ENCODE measurements around the gene ADGRB3. TPM values are rescaled to one million over a fixed set of nuclear protein-coding genes. Genes with fewer than 3 reads are reported as not detected.

Gene ADGRB3
- total RNA-seq, 3 donors from 2014 or later: 1.1 to 2.3 (median 1.2) TPM

DNA sequence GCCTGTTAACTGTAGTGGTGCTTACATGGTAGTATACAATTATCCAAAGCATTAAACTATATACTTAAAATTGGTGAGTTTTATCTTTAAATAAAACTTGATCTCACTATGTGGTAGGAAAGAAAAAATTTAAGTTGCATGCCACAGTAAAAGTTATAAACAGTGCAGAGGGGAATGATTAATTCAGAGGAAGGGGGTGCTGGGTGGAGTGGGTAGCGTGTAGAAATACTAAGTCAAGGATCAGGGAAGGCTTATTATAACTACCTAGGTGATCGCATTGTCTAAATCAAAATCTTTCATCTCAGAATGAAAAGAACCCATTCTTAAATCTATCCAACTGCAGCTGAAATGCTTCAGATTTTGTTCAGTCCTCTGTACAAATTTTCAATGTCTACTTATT lies 428.3 kb downstream of the ADGRB3 start:
- no peaks in the 10 kb centered on the region for H3K9me3 ChIP-seq
- DNase-seq (ENCODE audit: low spot score in 2 of 2): no peak
- no peak overlapping the region for H3K4me3 ChIP-seq
- H3K27me3 ChIP-seq: no peaks in the 10 kb centered on the region
- TF ChIP-seq, protein P1, sequence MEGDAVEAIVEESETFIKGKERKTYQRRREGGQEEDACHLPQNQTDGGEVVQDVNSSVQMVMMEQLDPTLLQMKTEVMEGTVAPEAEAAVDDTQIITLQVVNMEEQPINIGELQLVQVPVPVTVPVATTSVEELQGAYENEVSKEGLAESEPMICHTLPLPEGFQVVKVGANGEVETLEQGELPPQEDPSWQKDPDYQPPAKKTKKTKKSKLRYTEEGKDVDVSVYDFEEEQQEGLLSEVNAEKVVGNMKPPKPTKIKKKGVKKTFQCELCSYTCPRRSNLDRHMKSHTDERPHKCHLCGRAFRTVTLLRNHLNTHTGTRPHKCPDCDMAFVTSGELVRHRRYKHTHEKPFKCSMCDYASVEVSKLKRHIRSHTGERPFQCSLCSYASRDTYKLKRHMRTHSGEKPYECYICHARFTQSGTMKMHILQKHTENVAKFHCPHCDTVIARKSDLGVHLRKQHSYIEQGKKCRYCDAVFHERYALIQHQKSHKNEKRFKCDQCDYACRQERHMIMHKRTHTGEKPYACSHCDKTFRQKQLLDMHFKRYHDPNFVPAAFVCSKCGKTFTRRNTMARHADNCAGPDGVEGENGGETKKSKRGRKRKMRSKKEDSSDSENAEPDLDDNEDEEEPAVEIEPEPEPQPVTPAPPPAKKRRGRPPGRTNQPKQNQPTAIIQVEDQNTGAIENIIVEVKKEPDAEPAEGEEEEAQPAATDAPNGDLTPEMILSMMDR (IDR thresholded peaks at IDR 0.05): no peak
- TF ChIP-seq POLR2A (IDR thresholded peaks at IDR 0.05) (no peak), POLR2AphosphoS5 (IDR thresholded peaks at IDR 0.05) (no peak)
- intact Hi-C loops (cut with DNase I; ENCODE audit: low total_unique reads): no loop called here
- H3K27ac ChIP-seq: no peak overlapping the region
- no peaks in the 10 kb centered on the region for H3K4me1 ChIP-seq
- no peaks in the 10 kb centered on the region for H3K36me3 ChIP-seq

GRCh38 chr6:69064226-69064625 lies 429.1 kb downstream of the ADGRB3 start:
- intact Hi-C loops (cut with DNase I; ENCODE audit: low total_unique reads): no loop called here
- Histone ChIP-seq H3K4me1 (no peaks in the 10 kb centered on the region), H3K27me3 (no peaks in the 10 kb centered on the region), H3K4me3 (no peak overlapping the region), H3K9me3 (no peaks in the 10 kb centered on the region), H3K36me3 (no peaks in the 10 kb centered on the region), H3K27ac (no peak overlapping the region)
- TF ChIP-seq POLR2AphosphoS5 (IDR thresholded peaks at IDR 0.05) (no peak), POLR2A (IDR thresholded peaks at IDR 0.05) (no peak)
- TF ChIP-seq, protein P1 (IDR thresholded peaks at IDR 0.05): no peak
- DNase-seq (ENCODE audit: low spot score in 2 of 2): no peak

- Histone ChIP-seq H3K4me1 (no peaks in the 10 kb centered on the region), H3K9me3 (no peaks in the 10 kb centered on the region), H3K27ac (no peak overlapping the region), H3K4me3 (no peak overlapping the region), H3K36me3 (no peaks in the 10 kb centered on the region), H3K27me3 (no peaks in the 10 kb centered on the region)
- TF ChIP-seq POLR2AphosphoS5 (IDR thresholded peaks at IDR 0.05) (no peak), POLR2A (IDR thresholded peaks at IDR 0.05) (no peak)
- TF ChIP-seq, protein P1 (IDR thresholded peaks at IDR 0.05): no peak
- no peak for DNase-seq (ENCODE audit: low spot score in 2 of 2)
- intact Hi-C loops (cut with DNase I; ENCODE audit: low total_unique reads): no loop called here
Measured at GRCh38 chr6:69069881-69070280, 434.8 kb downstream of the ADGRB3 start.

GRCh38 chr6:69072796-69073195 lies 437.7 kb downstream of the ADGRB3 start:
- Histone ChIP-seq H3K9me3 (no peaks in the 10 kb centered on the region), H3K4me3 (no peak overlapping the region), H3K36me3 (no peaks in the 10 kb centered on the region), H3K27ac (no peak overlapping the region), H3K27me3 (no peaks in the 10 kb centered on the region), H3K4me1 (no peaks in the 10 kb centered on the region)
- intact Hi-C loops (cut with DNase I; ENCODE audit: low total_unique reads): no loop called here
- no peak for DNase-seq (ENCODE audit: low spot score in 2 of 2)
- TF ChIP-seq, protein P1 (IDR thresholded peaks at IDR 0.05): no peak
- TF ChIP-seq POLR2A (IDR thresholded peaks at IDR 0.05): no peak
- no peak for TF ChIP-seq POLR2AphosphoS5 (IDR thresholded peaks at IDR 0.05)

DNA sequence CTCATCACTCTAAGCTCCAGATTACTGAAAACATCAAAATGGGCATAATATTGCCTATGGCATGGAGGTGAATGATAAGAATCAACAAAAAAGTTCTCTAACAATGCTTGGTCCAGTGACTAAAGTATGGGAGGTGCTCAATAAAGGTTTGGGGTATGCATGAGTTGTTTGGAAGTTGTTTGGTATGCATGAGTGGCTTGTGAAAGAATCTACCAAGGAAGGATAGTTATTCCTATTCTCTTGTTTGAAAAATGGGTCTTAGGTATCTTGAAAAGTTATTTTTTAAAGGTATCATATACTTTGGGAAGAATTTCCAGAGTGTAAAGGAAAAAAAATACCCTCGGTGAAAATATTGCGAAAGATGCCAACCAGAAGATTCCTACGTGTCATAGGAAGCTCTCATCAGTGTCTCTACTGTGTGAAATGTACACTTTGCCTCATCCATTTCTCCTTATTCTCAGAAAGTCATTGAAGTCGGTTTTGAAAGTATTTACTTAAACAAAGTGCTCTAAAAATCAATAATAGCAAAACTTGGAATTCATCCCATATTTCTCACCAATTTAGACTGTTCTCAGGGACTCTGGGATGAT lies 449.8 kb downstream of the ADGRB3 start:
- Histone ChIP-seq H3K36me3 (no peaks in the 10 kb centered on the region), H3K9me3 (no peaks in the 10 kb centered on the region), H3K27me3 (no peaks in the 10 kb centered on the region), H3K27ac (no peak overlapping the region), H3K4me1 (no peaks in the 10 kb centered on the region), H3K4me3 (no peak overlapping the region)
- intact Hi-C loops (cut with DNase I; ENCODE audit: low total_unique reads): no loop called here
- DNase-seq (ENCODE audit: low spot score in 2 of 2): no peak
- TF ChIP-seq POLR2A (IDR thresholded peaks at IDR 0.05) (no peak), POLR2AphosphoS5 (IDR thresholded peaks at IDR 0.05) (no peak)
- TF ChIP-seq, protein P1 (IDR thresholded peaks at IDR 0.05): no peak

Measured in breast epithelium (tissue), 4 donors.